HepG2 (cell line): ENCODE results near the gene TRIM9. TPM values are rescaled to one million over a fixed set of nuclear protein-coding genes. Genes with fewer than 3 reads are reported as not detected.

ENCODE experiments used
- BCL3 ChIP-seq: sonication (generic); formaldehyde crosslinking; IDR thresholded peaks from 2 replicates; pipeline ENCODE4 v1.5.1; 2020; ENCODE audit warnings: mild to moderate bottlenecking, missing genetic modification reagents, moderate library complexity
- CEBPZ ChIP-seq: IDR thresholded peaks from 2 replicates; pipeline ENCODE4 v1.6.1; 2012; ENCODE audit warnings: low read length, improper control_type of control experiment
- ESRRA ChIP-seq: sonication (generic); formaldehyde crosslinking; IDR thresholded peaks from 2 replicates; pipeline ENCODE4 v1.5.1; 2020; ENCODE audit warnings: mild to moderate bottlenecking, low read depth, missing genetic modification reagents
- GABPB1 ChIP-seq: IDR thresholded peaks from 2 replicates; pipeline ENCODE4 v1.6.1; 2016; ENCODE audit warnings: mild to moderate bottlenecking, missing genetic modification reagents, moderate library complexity, missing compliant biosample characterization
- GPBP1L1 ChIP-seq: sonication (generic); formaldehyde crosslinking; IDR thresholded peaks from 2 replicates; pipeline ENCODE4 v1.5.0; 2020; ENCODE audit warnings: mild to moderate bottlenecking, missing genetic modification reagents
- HOMEZ ChIP-seq: IDR thresholded peaks from 2 replicates; pipeline ENCODE4 v1.6.1; 2016; ENCODE audit warnings: low read depth
- KLF12 ChIP-seq: sonication (generic); formaldehyde crosslinking; IDR thresholded peaks from 2 replicates; pipeline ENCODE4 v1.4.0; 2020; ENCODE audit warnings: missing genetic modification reagents, borderline replicate concordance
- KLF15 ChIP-seq: sonication (generic); formaldehyde crosslinking; IDR thresholded peaks from 2 replicates; pipeline ENCODE4 v1.8.1; 2023; ENCODE audit warnings: borderline replicate concordance, mild to moderate bottlenecking, inconsistent platforms, missing genetic modification reagents, mixed read lengths
- KLF9 ChIP-seq: IDR thresholded peaks from 2 replicates; pipeline ENCODE4 v1.6.1; 2016; ENCODE audit warnings: low read depth
- MED13 ChIP-seq: sonication (generic); formaldehyde crosslinking; IDR thresholded peaks from 2 replicates; pipeline ENCODE4 v1.5.0; 2020; ENCODE audit warnings: missing genetic modification reagents
- MTA1 ChIP-seq: sonication (generic); formaldehyde crosslinking; IDR thresholded peaks from 2 replicates; pipeline ENCODE4 v1.4.0; 2020; ENCODE audit warnings: missing genetic modification reagents, mild to moderate bottlenecking, borderline replicate concordance
- PATZ1 ChIP-seq: sonication (generic); formaldehyde crosslinking; IDR thresholded peaks from 2 replicates; pipeline ENCODE4 v1.4.0; 2020; ENCODE audit warnings: missing genetic modification reagents
- RBAK ChIP-seq: sonication (generic); formaldehyde crosslinking; IDR thresholded peaks from 2 replicates; pipeline ENCODE4 v1.5.1; 2020; ENCODE audit warnings: mild to moderate bottlenecking, missing genetic modification reagents
- SP2 ChIP-seq: sonication (generic); formaldehyde crosslinking; IDR thresholded peaks from 2 replicates; pipeline ENCODE4 v1.5.1; 2020; ENCODE audit warnings: mild to moderate bottlenecking, missing genetic modification reagents
- SP4 ChIP-seq: sonication (generic); formaldehyde crosslinking; IDR thresholded peaks from 2 replicates; pipeline ENCODE4 v1.8.1; 2023; ENCODE audit warnings: mild to moderate bottlenecking, missing genetic modification reagents
- ZNF652 ChIP-seq: IDR thresholded peaks from 2 replicates; pipeline ENCODE4 v1.6.1; 2016; ENCODE audit warnings: low read depth, borderline replicate concordance
- ZSCAN29 ChIP-seq: sonication (generic); formaldehyde crosslinking; conservative IDR thresholded peaks from 2 replicates; pipeline ENCODE4 v1.4.0; 2020; ENCODE audit warnings: mild to moderate bottlenecking, missing genetic modification reagents
- ZSCAN9 ChIP-seq: IDR thresholded peaks from 2 replicates; pipeline ENCODE4 v1.6.1; 2016; ENCODE audit warnings: borderline replicate concordance
- polyA plus RNA-seq, 8 experiments: library from polyadenylated mRNA; depleted of rRNA in 3 of 8; stranded (reverse) in 7 of 8; unstranded in 1 of 8; fragments of >200 nt; fragmentation: Illumina TruSeq in 4 of 8; extraction: Trizol in 4 of 8; gene quantifications; 2 replicates each; pipeline versions ENCODE4 v1.2.1 to v1.2.3, GENCODE V29; 2011 to 2016; ENCODE audit warnings: low read depth in 4 of 8, missing spikeins in 1 of 8, mixed read lengths in 1 of 8; ENCODE audit not compliant: insufficient read depth in 1 of 8
- total RNA-seq, 5 experiments: library from RNA; depleted of rRNA; stranded (reverse); fragments of >200 nt; fragmentation: Illumina TruSeq; extraction: Trizol; gene quantifications; 2 replicates each; pipeline ENCODE4 v1.2.3, GENCODE V29; 2016; ENCODE audit warnings: low read depth in 1 of 5

The TRIM9 gene
- total and polyA plus RNA-seq, 2 of the 13 experiments (the other 11 are each of a cell fraction or from before 2014, with no cell fraction given), result 0.04 to 0.07 TPM

GRCh38 chr14:50935126-50936015 is 159.5 kb downstream of the TRIM9 start (continued):
- TF ChIP-seq HOMEZ (CRISPR knock-in tag) (peak; percentile 92), KLF12 (0 out of 2 replicates have a peak, but pooled peaks have one; percentile 62), PATZ1 (CRISPR knock-in tag) (peak; percentile 34; the same call in 1 of the 2 replicates), BCL3 (CRISPR knock-in tag) (0 out of 2 replicates have a peak, but pooled peaks have one; percentile 11), MTA1 (CRISPR knock-in tag) (peak; percentile 79; the same call in 1 of the 2 replicates), ESRRA (CRISPR knock-in tag) (peak; percentile 94), RBAK (no peak), GABPB1 (CRISPR knock-in tag) (no peak), SP4 (CRISPR knock-in tag) (peak; percentile 44; the same call in 1 of the 2 replicates), MED13 (CRISPR knock-in tag) (0 out of 2 replicates have a peak, but pooled peaks have one; percentile 57), ZSCAN9 (CRISPR knock-in tag) (0 out of 2 replicates have a peak, but pooled peaks have one; percentile 45), GPBP1L1 (no peak), SP2 (CRISPR knock-in tag) (no peak), KLF15 (CRISPR knock-in tag) (no peak), ZSCAN29 (CRISPR knock-in tag) (peak; percentile 87; the same call in 1 of the 2 replicates), ZNF652 (peak; percentile 77), KLF9 (CRISPR knock-in tag) (no peak), CEBPZ (no peak)
